Gastroesophageal sphincter (tissue), 4 donors: ENCODE data around the gene RBM6. TPM values are rescaled to one million over a fixed set of nuclear protein-coding genes. Genes with fewer than 3 reads are reported as not detected.

Source experiments
- ATAC-seq: fragments of 150-250 bp; one replicate; pipeline ENCODE4 v1.9.1; 2016; ENCODE audit warnings: mild to moderate bottlenecking, moderate library complexity
- H3K27ac ChIP-seq, 4 donors: fragments of 200-600 bp; sonication (generic) in 3 of 4; 1 replicate in 3 of 4; 2 replicates in 1 of 4; pipeline ENCODE4 v1.5.1; 2016 to 2019
- H3K27me3 ChIP-seq: fragments of 200-600 bp; sonication (generic); one replicate; pipeline ENCODE4 v1.5.1; 2019
- H3K36me3 ChIP-seq, 2 donors: fragments of 200-600 bp; sonication (generic); one replicate each; pipeline ENCODE4 v1.5.1; 2019; ENCODE audit warnings: control low read depth in 1 of 2
- H3K4me1 ChIP-seq, 3 donors: fragments of 200-600 bp; sonication (generic); 1 replicate in 2 of 3; 2 replicates in 1 of 3; pipeline ENCODE4 v1.5.1; 2016 to 2019; ENCODE audit warnings: control low read depth in 2 of 3
- H3K4me3 ChIP-seq, 2 donors: fragments of 200-600 bp; sonication (generic); one replicate each; pipeline ENCODE4 v1.5.1; 2019; ENCODE audit warnings: mild to moderate bottlenecking in 1 of 2, moderate library complexity in 1 of 2
- H3K9me3 ChIP-seq, 3 donors: fragments of 200-600 bp; sonication (generic); one replicate each; pipeline ENCODE4 v1.5.1; 2017 to 2019; ENCODE audit warnings: control low read depth in 2 of 3
- CTCF ChIP-seq, 4 experiments: fragments of 200-600 bp in 2 of 4; fragments of 450-650 bp in 2 of 4; sonication (generic) in 1 of 4; IDR thresholded peaks; one replicate each; pipeline ENCODE4 v1.5.1; 2017 to 2019; ENCODE audit warnings: antibody characterized with exemption in 4 of 4, mild to moderate bottlenecking in 2 of 4, moderate library complexity in 2 of 4
- EP300 ChIP-seq: sonication (generic); formaldehyde crosslinking; IDR thresholded peaks from one replicate; pipeline ENCODE4 v1.6.1; 2017; ENCODE audit warnings: antibody characterized with exemption, mild to moderate bottlenecking
- POLR2A ChIP-seq, 2 donors: fragments of 450-650 bp; IDR thresholded peaks; one replicate each; pipeline ENCODE4 v1.6.1; 2017; ENCODE audit warnings: antibody characterized with exemption in 2 of 2, mild to moderate bottlenecking in 2 of 2, moderate library complexity in 1 of 2
- POLR2AphosphoS5 ChIP-seq: sonication (generic); formaldehyde crosslinking; IDR thresholded peaks from one replicate; pipeline ENCODE4 v1.6.1; 2017; ENCODE audit warnings: antibody characterized with exemption
- WGBS, 2 donors: methylation state at CpG; one replicate each; pipeline ENCODE4 v1.1.5; 2018; ENCODE audit warnings: low coverage in 1 of 2; 5-methylcytosine and 5-hydroxymethylcytosine counted together
- total RNA-seq, 4 donors: library from RNA; depleted of rRNA; stranded (reverse); fragments of >200 nt; gene quantifications; one replicate each; pipeline ENCODE4 v1.1.0, GENCODE V29; 2016

The RBM6 gene
- total RNA-seq, 4 donors from 2014 or later = 39.0 to 135 (median 84.2) TPM

DNA sequence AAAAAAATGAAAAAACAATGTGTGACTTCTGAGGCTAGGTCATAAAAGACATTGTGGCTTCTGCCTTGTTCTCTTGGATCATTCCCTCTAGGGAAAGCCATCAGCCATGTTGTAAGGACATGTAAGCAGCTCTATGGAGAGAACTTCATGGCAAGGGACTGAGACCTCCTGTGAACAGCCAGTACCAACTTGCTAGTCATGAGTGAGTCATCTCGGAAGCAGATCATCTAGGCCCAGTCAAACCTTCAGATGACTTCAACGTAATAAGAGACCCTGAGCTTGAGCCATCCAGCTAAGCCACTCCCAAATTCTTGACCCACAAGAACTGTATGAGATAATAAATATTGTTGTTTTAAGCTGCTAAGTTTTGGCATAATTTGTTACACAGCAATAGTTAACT lies 15.3 kb upstream of the RBM6 start:
- ATAC-seq = no peak
- Histone ChIP-seq H3K27me3 (no peaks in the 10 kb centered on the region), H3K36me3 (peaks cover 0 to 16% of the 10 kb centered on the region in 2 donors), H3K27ac (no peak overlapping the region), H3K9me3 (no peaks in the 10 kb centered on the region), H3K4me3 (no peak overlapping the region), H3K4me1 (peaks cover 0 to 13% (median 5%) of the 10 kb centered on the region in 3 donors)
- TF ChIP-seq POLR2AphosphoS5 (no peak), POLR2A (IDR thresholded peaks at IDR 0.05) (no peak), CTCF (IDR thresholded peaks at IDR 0.05) (no peak), EP300 (no peak)
- 64 to 80% methylated on average over 2 of the region's 2 CpGs for WGBS, 2 donors

GRCh38 chr3:49925485-49925884 lies 14.5 kb upstream of the RBM6 start:
- 79 to 100% methylated on average over 1 to 2 of the region's 2 CpGs for WGBS, 2 donors
- Histone ChIP-seq H3K4me1 (peaks cover 0 to 20% (median 7%) of the 10 kb centered on the region in 3 donors), H3K9me3 (no peaks in the 10 kb centered on the region), H3K36me3 (peaks cover 0 to 16% of the 10 kb centered on the region in 2 donors), H3K4me3 (no peak overlapping the region), H3K27me3 (no peaks in the 10 kb centered on the region), H3K27ac (no peak overlapping the region)
- TF ChIP-seq EP300 (no peak), POLR2A (IDR thresholded peaks at IDR 0.05) (no peak), POLR2AphosphoS5 (no peak), CTCF (IDR thresholded peaks at IDR 0.05) (no peak)
- ATAC-seq = no peak

DNA sequence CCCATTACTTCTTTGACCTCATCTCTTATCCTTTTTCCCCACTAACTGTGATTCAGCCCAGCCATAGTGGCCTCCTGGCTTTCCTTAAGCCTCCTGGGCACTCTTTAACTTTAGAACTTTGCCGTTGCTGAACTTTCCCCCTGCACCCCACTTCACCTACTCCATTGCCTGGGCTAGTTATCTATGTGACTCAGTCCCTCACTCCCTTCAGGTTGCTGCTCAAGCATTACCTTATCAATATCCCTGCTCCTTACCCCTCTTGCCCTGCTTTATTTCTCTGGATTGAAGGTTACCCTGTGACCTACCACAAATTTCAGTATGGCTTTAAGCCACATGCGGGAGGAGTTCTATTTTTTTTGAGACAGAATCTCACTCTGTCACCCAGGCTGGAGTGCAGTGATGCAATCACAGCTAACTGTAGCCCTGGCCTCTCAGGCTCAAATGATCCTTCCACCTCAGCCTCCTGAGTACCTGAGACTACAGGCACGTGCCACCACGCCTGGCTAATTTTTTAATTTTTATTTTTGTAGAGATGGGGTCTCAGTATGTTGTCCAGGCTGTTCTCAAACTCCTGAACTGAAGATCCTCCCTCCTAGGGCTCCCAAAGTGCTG lies 13.7 kb upstream of the RBM6 start:
- Histone ChIP-seq H3K9me3 (no peaks in the 10 kb centered on the region), H3K4me3 (no peak overlapping the region), H3K27ac (no peak overlapping the region), H3K36me3 (peaks cover 0 to 16% of the 10 kb centered on the region in 2 donors), H3K4me1 (peaks cover 0 to 24% (median 9%) of the 10 kb centered on the region in 3 donors), H3K27me3 (no peaks in the 10 kb centered on the region)
- ATAC-seq = no peak
- TF ChIP-seq EP300 (no peak), POLR2A (IDR thresholded peaks at IDR 0.05) (no peak), POLR2AphosphoS5 (no peak), CTCF (IDR thresholded peaks at IDR 0.05) (no peak)
- 80% methylated on average over 4 of the region's 4 CpGs; no CpG with 5 or more reads in 1 of the 2 donors for WGBS, 2 donors

GRCh38 chr3:49927798-49928197 lies 12.2 kb upstream of the RBM6 start:
- Histone ChIP-seq H3K36me3 (peaks cover 0 to 12% of the 10 kb centered on the region in 2 donors), H3K4me1 (peaks cover 0 to 24% (median 9%) of the 10 kb centered on the region in 3 donors), H3K27me3 (no peaks in the 10 kb centered on the region), H3K9me3 (no peaks in the 10 kb centered on the region), H3K4me3 (no peak overlapping the region), H3K27ac (no peak overlapping the region)
- WGBS, 2 donors = 84 to 91% methylated on average over 4 of the region's 5 CpGs
- no peak for ATAC-seq
- TF ChIP-seq POLR2AphosphoS5 (no peak), POLR2A (IDR thresholded peaks at IDR 0.05) (no peak), CTCF (IDR thresholded peaks at IDR 0.05) (no peak), EP300 (no peak)

GRCh38 chr3:49928481-49929017 lies 11.4 kb upstream of the RBM6 start:
- TF ChIP-seq EP300 (no peak), POLR2AphosphoS5 (no peak), CTCF (IDR thresholded peaks at IDR 0.05) (no peak), POLR2A (IDR thresholded peaks at IDR 0.05) (no peak)
- Histone ChIP-seq H3K4me1 (peaks cover 0 to 24% (median 9%) of the 10 kb centered on the region in 3 donors), H3K36me3 (peaks cover 0 to 5% of the 10 kb centered on the region in 2 donors), H3K9me3 (no peaks in the 10 kb centered on the region), H3K4me3 (peak overlapping the region in 1 of 2 donors; percentile 69), H3K27me3 (no peaks in the 10 kb centered on the region), H3K27ac (no peak overlapping the region)
- 0% methylated on average over 1 of the region's 5 CpGs; no CpG with 5 or more reads in 1 of the 2 donors for WGBS, 2 donors
- ATAC-seq = no peak
